GM19455 (cell line): ENCODE measurements around the gene NRP1.
"Not testable (repeated sequence)": the region's sequence is repeated elsewhere in the genome, so short reads cannot be mapped to it uniquely, and the experiment has no call there.

ENCODE experiments used
- ATAC-seq: cut with Tn5 transposase; IDR thresholded peaks from one replicate; pipeline ENCODE4 v1.9.1; 2021; ENCODE audit not compliant: unreplicated experiment

The NRP1 gene

GRCh38 chr10:33154590-33154989, 179.9 kb downstream of the NRP1 start:
- no peak for ATAC-seq

- no peak for ATAC-seq
These were observed 180.5 kb downstream of the NRP1 start for GRCh38 chr10:33153968-33154327.

- ATAC-seq: no peak
These were observed 181.1 kb downstream of the NRP1 start for GRCh38 chr10:33153251-33153967.

- ATAC-seq: no peak
These were observed 181.7 kb downstream of the NRP1 start for GRCh38 chr10:33152750-33153149.

- no peak for ATAC-seq
These were observed 182.3 kb downstream of the NRP1 start for GRCh38 chr10:33152146-33152545.

GRCh38 chr10:33151344-33151864, 183.1 kb downstream of the NRP1 start:
- ATAC-seq: no peak

GRCh38 chr10:33150889-33151288, 183.6 kb downstream of the NRP1 start:
- no peak for ATAC-seq

- no peak for ATAC-seq
These were observed 184.3 kb downstream of the NRP1 start for GRCh38 chr10:33150146-33150545.

- ATAC-seq: no peak
These were observed 187.5 kb downstream of the NRP1 start for GRCh38 chr10:33147013-33147310.

GRCh38 chr10:33146189-33147012, 188.1 kb downstream of the NRP1 start:
- ATAC-seq: no peak

GRCh38 chr10:33145451-33146188, 188.8 kb downstream of the NRP1 start:
- ATAC-seq: no peak

GRCh38 chr10:33143160-33143728, 191.2 kb downstream of the NRP1 start:
- ATAC-seq: no peak

GRCh38 chr10:33142295-33142694, 192.2 kb downstream of the NRP1 start:
- ATAC-seq: no peak

GRCh38 chr10:33141251-33141650, 193.2 kb downstream of the NRP1 start:
- no peak for ATAC-seq

GRCh38 chr10:33139181-33139646, 195.3 kb downstream of the NRP1 start:
- ATAC-seq: no peak

GRCh38 chr10:33138686-33139085, 195.8 kb downstream of the NRP1 start:
- not testable (repeated sequence) for ATAC-seq

- ATAC-seq: no peak
These were observed 197.0 kb downstream of the NRP1 start for GRCh38 chr10:33137356-33138005.

GRCh38 chr10:33136781-33137180, 197.7 kb downstream of the NRP1 start:
- no peak for ATAC-seq

GRCh38 chr10:33136271-33136670, 198.2 kb downstream of the NRP1 start:
- no peak for ATAC-seq

GRCh38 chr10:33134011-33134751, 200.3 kb downstream of the NRP1 start:
- ATAC-seq: no peak
